B cell (primary cell): ENCODE data around the gene DNHD1. TPM values are rescaled to one million over a fixed set of nuclear protein-coding genes. Genes with fewer than 3 reads are reported as not detected.

ENCODE experiments used
- ATAC-seq: fragments of 200-7000 bp; cut with Tn5 transposase; one replicate; pipeline ENCODE4 v1.10.0; 2021; ENCODE audit warnings: low read depth, mild to moderate bottlenecking, moderate number of reproducible peaks, moderate library complexity
- CTCF ChIA-PET: fragments of 350-600 bp; sonication (Branson Sonifier 250); formaldehyde crosslinking; loops from one replicate; lab custom pipeline; 2021; ENCODE audit warnings: antibody characterized with exemption, inconsistent platforms; lab: Charles Lee
- POLR2A ChIA-PET: fragments of 350-600 bp; sonication (Branson Sonifier 250); formaldehyde crosslinking; loops from one replicate; lab custom pipeline; 2021; ENCODE audit warnings: antibody characterized with exemption; lab: Charles Lee
- DNase-seq: peaks from one replicate; pipeline ENCODE4 v3.0.0; 2013
- H2AFZ ChIP-seq: 2 replicates; pipeline ENCODE4 v1.6.1; 2012; ENCODE audit warnings: mild to moderate bottlenecking, low read depth, low read length; ENCODE audit not compliant: insufficient read depth, poor library complexity, severe bottlenecking
- H3K27ac ChIP-seq, 2 donors: 1 replicate in 1 of 2; 2 replicates in 1 of 2; pipeline ENCODE4 v1.5.1; 2012 to 2013; ENCODE audit warnings: low read length in 2 of 2, mild to moderate bottlenecking in 2 of 2, moderate library complexity in 1 of 2
- H3K27me3 ChIP-seq, 4 experiments: fragments of 200-600 bp in 1 of 4; sonication (generic) in 1 of 4; replicated peaks in 1 of 4; 1 replicate in 2 of 4; 2 replicates in 2 of 4; pipeline versions ENCODE4 v1.6.1 to v1.7.0; 2013 to 2016; ENCODE audit warnings: low read length in 3 of 4, mild to moderate bottlenecking in 2 of 4, mixed read lengths in 1 of 4, moderate library complexity in 1 of 4; ENCODE audit not compliant: insufficient read depth in 4 of 4, control insufficient read depth in 3 of 4; ENCODE audit errors: control extremely low read depth in 1 of 4
- H3K36me3 ChIP-seq, 2 experiments: replicated peaks in 1 of 2; 1 replicate in 1 of 2; 2 replicates in 1 of 2; pipeline versions ENCODE4 v1.6.1 to v1.7.1; 2013; ENCODE audit warnings: low read length in 1 of 2; ENCODE audit not compliant: insufficient read depth in 2 of 2, control insufficient read depth in 1 of 2; ENCODE audit errors: control extremely low read depth in 1 of 2, extremely low read depth in 1 of 2
- H3K4me1 ChIP-seq, 2 donors: fragments of 200-600 bp in 1 of 2; sonication (generic) in 1 of 2; 1 replicate in 1 of 2; 2 replicates in 1 of 2; pipeline versions ENCODE4 v1.5.1 to v1.6.1; 2013 to 2017; ENCODE audit warnings: low read length in 2 of 2; ENCODE audit not compliant: control insufficient read depth in 2 of 2, insufficient read depth in 2 of 2
- H3K4me2 ChIP-seq: replicated peaks from 2 replicates; pipeline ENCODE3; 2012; ENCODE audit warnings: mild to moderate bottlenecking, low read depth, low read length; ENCODE audit not compliant: poor library complexity, severe bottlenecking
- H3K4me3 ChIP-seq, 5 experiments: fragments of 200-600 bp in 1 of 5; sonication (generic) in 1 of 5; 1 replicate in 3 of 5; 2 replicates in 2 of 5; pipeline versions ENCODE4 v1.5.1 to v1.7.0; 2011 to 2016; ENCODE audit warnings: low read length in 4 of 5, mild to moderate bottlenecking in 4 of 5, low read depth in 2 of 5, control low read depth in 1 of 5, moderate library complexity in 1 of 5; ENCODE audit not compliant: insufficient read depth in 1 of 5; ENCODE audit errors: control extremely low read depth in 1 of 5, extremely low read depth in 1 of 5
- H3K79me2 ChIP-seq: fragments of 200-600 bp; sonication (generic); one replicate; pipeline ENCODE4 v1.6.0; 2016; ENCODE audit warnings: low read length; ENCODE audit not compliant: control insufficient read depth, insufficient read depth
- H3K9ac ChIP-seq: fragments of 200-600 bp; sonication (generic); 2 replicates; pipeline ENCODE4 v1.6.1; 2017; ENCODE audit warnings: mild to moderate bottlenecking, low read length, moderate library complexity
- H3K9me3 ChIP-seq, 3 donors: one replicate each; pipeline versions ENCODE4 v1.6.1 to v1.7.1; 2013; ENCODE audit warnings: low read length in 2 of 3; ENCODE audit not compliant: control insufficient read depth in 2 of 3, insufficient read depth in 1 of 3; ENCODE audit errors: control extremely low read depth in 1 of 3
- H4K20me1 ChIP-seq: 2 replicates; pipeline ENCODE4 v1.6.0; 2012; ENCODE audit warnings: mild to moderate bottlenecking, low read length; ENCODE audit not compliant: insufficient read depth, control insufficient read depth, poor library complexity, severe bottlenecking
- H3K27ac Mint-ChIP-seq: one replicate; pipeline ENCODE4 v1.8.0; 2021; ENCODE audit warnings: mixed read lengths
- H3K27me3 Mint-ChIP-seq: one replicate; pipeline ENCODE4 v1.8.0; 2021; ENCODE audit warnings: mixed read lengths
- H3K4me1 Mint-ChIP-seq: one replicate; pipeline ENCODE4 v1.8.0; 2021; ENCODE audit warnings: mixed read lengths
- H3K4me3 Mint-ChIP-seq: one replicate; pipeline ENCODE4 v1.8.0; 2021; ENCODE audit warnings: mixed read lengths
- H3K9me3 Mint-ChIP-seq: one replicate; pipeline ENCODE4 v1.8.0; 2022; ENCODE audit warnings: mixed read lengths; ENCODE audit not compliant: insufficient read depth
- CTCF ChIP-seq: fragments of 200-600 bp; IDR thresholded peaks from one replicate; pipeline ENCODE4 v1.8.0; 2022; ENCODE audit warnings: antibody characterized with exemption, mild to moderate bottlenecking
- EZH2 ChIP-seq: IDR thresholded peaks from 2 replicates; pipeline ENCODE4 v1.6.1; 2012; ENCODE audit warnings: borderline replicate concordance, low read depth, mild to moderate bottlenecking, moderate library complexity, low read length; ENCODE audit not compliant: insufficient read depth, poor library complexity, severe bottlenecking
- WGBS: methylation state at CpG from one replicate; pipeline ENCODE4 v1.1.5; 2013; ENCODE audit warnings: missing lambda C conversion rate; ENCODE audit not compliant: insufficient coverage; 5-methylcytosine and 5-hydroxymethylcytosine counted together
- intact Hi-C: fragments of 100-400 bp; cut with micrococcal nuclease; formaldehyde crosslinking; loops from one replicate; pipeline ENCODE4 v1.10.0; 2022
- polyA plus RNA-seq: library from polyadenylated mRNA; depleted of rRNA; stranded (reverse); fragments of >200 nt; gene quantifications from 2 replicates; pipeline ENCODE4 v1.2.3, GENCODE V29; 2012
- total RNA-seq, 2 donors: library from RNA; stranded (reverse); fragments of 120-200 nt in 1 of 2; gene quantifications; 1 replicate in 1 of 2; 2 replicates in 1 of 2; pipeline versions ENCODE4 v1.2.3 to v1.2.4, GENCODE V29; 2013 to 2022

DNHD1 gene
- total and polyA plus RNA-seq, 2 donors (not counting 1 experiment from before 2014, with no cell fraction given), result 53.9 to 58.2 TPM

- no peak overlapping the region for H3K4me3 ChIP-seq
- DNase-seq (no peak), ATAC-seq (no peak)
- H3K4me1 ChIP-seq, result peaks cover 50 to 59% of the 10 kb centered on the region in 2 donors
- ChIA-PET CTCF (interaction anchor here (1.8 to 7.0 kb wide), 2 partner anchors 11 to 77 kb away, joined by 8 to 52 read pairs; partner anchors contain the start of gene MRPL17), POLR2A (interaction anchor here (0.9 to 4.6 kb wide), 4 partner anchors 11 to 76 kb away, joined by 3 to 38 read pairs (median 5); partner anchors contain the start of genes MRPL17 and TPP1)
- no peak overlapping the region for H2AFZ ChIP-seq
- H3K36me3 ChIP-seq, result peaks cover 2 to 41% of the 10 kb centered on the region in 2 experiments
- Mint-ChIP-seq H3K27ac (peak overlapping the region; percentile 81), H3K4me1 (peaks cover 40% of the 10 kb centered on the region), H3K4me3 (peak overlapping the region; percentile 50), H3K27me3 (no peaks in the 10 kb centered on the region), H3K9me3 (no peaks in the 10 kb centered on the region)
- H3K79me2 ChIP-seq, result peaks cover 74% of the 10 kb centered on the region
- peak overlapping the region; percentile 94 for H3K4me2 ChIP-seq
- H3K27me3 ChIP-seq, result no peaks in the 10 kb centered on the region
- H3K27ac ChIP-seq, result peak overlapping the region; percentile 44 to 78
- H3K9me3 ChIP-seq, result no peaks in the 10 kb centered on the region
- intact Hi-C loops, result no loop called here
- H3K9ac ChIP-seq, result peak overlapping the region; percentile 10
- TF ChIP-seq EZH2, result no peak
- TF ChIP-seq CTCF, result no peak
- peaks cover 16% of the 10 kb centered on the region for H4K20me1 ChIP-seq
These were observed 110.2 kb downstream of the DNHD1 start for GRCh38 chr11:6607190-6607795.

GRCh38 chr11:6608011-6608410 lies 110.9 kb downstream of the DNHD1 start:
- peak overlapping the region; percentile 94 for H3K4me2 ChIP-seq
- H3K79me2 ChIP-seq, result peaks cover 66% of the 10 kb centered on the region
- WGBS, result 98% methylated on average over 4 of the region's 9 CpGs
- DNase-seq (no peak), ATAC-seq (no peak)
- ChIA-PET POLR2A (interaction anchor here (0.9 to 1.4 kb wide), 2 partner anchors 13 to 19 kb away, joined by 4 to 6 read pairs; no protein-coding TSS in a partner anchor), CTCF (interaction anchor here (1.8 to 7.0 kb wide), 2 partner anchors 10 to 76 kb away, joined by 8 to 52 read pairs; partner anchors contain the start of gene MRPL17)
- Mint-ChIP-seq H3K4me3 (peak overlapping the region; percentile 21), H3K27ac (peak overlapping the region; percentile 62), H3K9me3 (no peaks in the 10 kb centered on the region), H3K27me3 (no peaks in the 10 kb centered on the region), H3K4me1 (peaks cover 40% of the 10 kb centered on the region)
- peaks cover 9% of the 10 kb centered on the region for H4K20me1 ChIP-seq
- no peak overlapping the region for H3K9ac ChIP-seq
- no peaks in the 10 kb centered on the region for H3K27me3 ChIP-seq
- H3K36me3 ChIP-seq, result peaks cover 2 to 41% of the 10 kb centered on the region in 2 experiments
- H3K27ac ChIP-seq, result peak overlapping the region; percentile 44 to 67
- peaks cover 48 to 58% of the 10 kb centered on the region in 2 donors for H3K4me1 ChIP-seq
- no peak overlapping the region for H3K4me3 ChIP-seq
- TF ChIP-seq CTCF (no peak), EZH2 (no peak)
- H3K9me3 ChIP-seq, result no peaks in the 10 kb centered on the region
- H2AFZ ChIP-seq, result no peak overlapping the region
- intact Hi-C loops, result no loop called here
